ENCODE results near the gene SPATA21. TPM values are rescaled to one million over a fixed set of nuclear protein-coding genes. Genes with fewer than 3 reads are reported as not detected.

Gene SPATA21
- total and polyA plus RNA-seq, 12 donors: 0.15 to 0.20 TPM; not detected in 10

DNA sequence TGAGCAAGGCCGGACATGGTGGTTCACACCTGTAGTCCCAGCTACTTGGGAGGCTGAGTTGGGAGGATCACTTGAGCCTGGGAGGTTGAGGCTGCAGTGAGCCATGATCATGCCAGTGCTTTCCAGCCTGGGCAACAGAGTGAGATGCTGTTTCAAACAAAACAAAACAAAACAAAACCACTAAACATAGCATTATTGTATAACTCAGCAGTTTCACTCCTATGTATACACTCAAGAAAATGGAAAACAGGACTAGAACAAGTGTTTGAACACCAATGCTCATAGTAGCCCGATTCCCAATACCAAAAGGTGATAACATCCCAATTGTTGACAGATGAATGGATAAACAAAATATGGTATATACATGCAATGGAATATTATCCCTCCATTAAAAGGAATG is 1.3 kb upstream of the SPATA21 start:
- Histone ChIP-seq H3K27me3 (no peaks in the 10 kb centered on the region), H3K4me3 (no peak overlapping the region), H3K36me3 (peaks cover 0 to 14% (median under 1%) of the 10 kb centered on the region in 9 donors), H3K4me1 (peaks cover 15 to 48% (median 25%) of the 10 kb centered on the region in 9 donors), H3K27ac (no peak overlapping the region), H3K9me3 (no peaks in the 10 kb centered on the region)
- ATAC-seq (no peak), DNase-seq (no peak)
- no peak for TF ChIP-seq CTCF (IDR thresholded peaks at IDR 0.05)
- 86 to 89% methylated on average over 2 of the region's 2 CpGs for WGBS, 2 donors
- intact Hi-C loops (cut with DNase I): loop anchor here in 1 of 10 donors (10.0 kb wide), 1 partner anchor 54 kb away; no protein-coding TSS in a partner anchor

- ATAC-seq: no peak
- Histone ChIP-seq H3K9me3 (no peaks in the 10 kb centered on the region), H3K36me3 (no peaks in the 10 kb centered on the region), H3K4me1 (peaks cover 0 to 21% (median 0%) of the 10 kb centered on the region in 9 donors), H3K27ac (no peak overlapping the region), H3K4me3 (no peak overlapping the region), H3K27me3 (no peaks in the 10 kb centered on the region)
- TF ChIP-seq CTCF (IDR thresholded peaks at IDR 0.05): no peak
- DNase-seq: no peak
- 63 to 66% methylated on average over 2 of the region's 2 CpGs for WGBS, 2 donors
- intact Hi-C loops (cut with DNase I): loop anchor here in 1 of 10 donors (10.0 kb wide), 1 partner anchor 50 kb away; no protein-coding TSS in a partner anchor
Observed at GRCh38 chr1:16434501-16434900, 2.7 kb downstream of the SPATA21 start.

DNA sequence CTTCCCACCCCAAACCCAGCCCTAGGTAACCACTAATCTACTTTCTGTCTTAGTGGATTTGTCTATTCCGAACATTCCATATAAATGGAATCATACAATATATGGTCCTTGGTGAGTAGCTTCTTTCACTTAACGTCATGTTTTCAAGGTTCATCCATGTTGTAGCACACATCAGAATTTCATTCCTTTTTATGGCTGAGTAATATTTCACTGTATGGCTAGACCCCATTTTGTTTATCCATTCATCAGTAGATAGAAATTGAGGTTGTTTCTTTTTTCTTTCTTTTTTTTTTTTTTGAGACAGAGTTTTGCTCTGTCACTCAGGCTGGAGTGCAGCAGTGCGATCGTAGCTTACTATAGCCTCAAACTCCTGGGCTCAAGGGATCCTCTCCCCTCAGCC is 3.2 kb downstream of the SPATA21 start:
- WGBS, 2 donors: 98% methylated on average over 4 of the region's 4 CpGs

DNA sequence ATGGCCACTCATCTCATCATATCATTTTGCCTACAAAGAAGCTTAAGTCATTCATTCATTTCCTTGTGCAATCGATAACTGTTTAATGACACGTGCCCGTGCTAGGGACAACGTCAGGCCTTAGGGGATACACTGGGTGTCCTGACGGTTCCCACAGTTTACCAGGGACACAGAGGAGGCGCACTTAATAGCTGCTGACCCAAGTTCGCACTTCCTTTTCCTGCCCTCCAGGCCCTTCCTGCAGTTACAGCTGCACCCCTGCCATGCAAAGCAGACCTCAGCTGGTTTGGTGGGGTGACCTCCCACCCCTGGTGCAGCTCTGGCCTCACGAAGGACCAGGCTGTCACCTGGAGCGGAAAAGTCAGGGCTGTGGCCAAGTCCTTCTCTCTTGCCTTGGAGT is 4.2 kb downstream of the SPATA21 start:
- no peak for TF ChIP-seq CTCF (IDR thresholded peaks at IDR 0.05)
- Histone ChIP-seq H3K9me3 (no peaks in the 10 kb centered on the region), H3K36me3 (no peaks in the 10 kb centered on the region), H3K4me3 (no peak overlapping the region), H3K4me1 (peaks cover 0 to 11% (median 0%) of the 10 kb centered on the region in 9 donors), H3K27ac (peak overlapping the region in 4 of 10 donors; percentile 3 to 58 (median 34)), H3K27me3 (no peaks in the 10 kb centered on the region)
- intact Hi-C loops (cut with DNase I): loop anchor here in 1 of 10 donors (10.0 kb wide), 1 partner anchor 48 kb away; no protein-coding TSS in a partner anchor
- peak in 7 of 8 donors; percentile 29 to 88 (median 47) for ATAC-seq
- 53 to 66% methylated on average over 9 of the region's 9 CpGs for WGBS, 2 donors
- DNase-seq: no peak

More for the DNA sequence above, 3.2 kb downstream of the SPATA21 start:
- intact Hi-C loops (cut with DNase I): loop anchor here in 1 of 10 donors (10.0 kb wide), 1 partner anchor 49 kb away; no protein-coding TSS in a partner anchor
- Histone ChIP-seq H3K4me3 (no peak overlapping the region), H3K36me3 (no peaks in the 10 kb centered on the region), H3K9me3 (no peaks in the 10 kb centered on the region), H3K27me3 (no peaks in the 10 kb centered on the region), H3K27ac (peak overlapping the region in 2 of 10 donors; percentile 29 to 44), H3K4me1 (peaks cover 0 to 16% (median 0%) of the 10 kb centered on the region in 9 donors)
- no peak for DNase-seq
- no peak for ATAC-seq
- TF ChIP-seq CTCF (IDR thresholded peaks at IDR 0.05): no peak
